ENCODE results near the gene TRIM10.
A peak's percentile ranks its signal among the peaks of the same experiment; 100 is the strongest.

Gene TRIM10, protein sequence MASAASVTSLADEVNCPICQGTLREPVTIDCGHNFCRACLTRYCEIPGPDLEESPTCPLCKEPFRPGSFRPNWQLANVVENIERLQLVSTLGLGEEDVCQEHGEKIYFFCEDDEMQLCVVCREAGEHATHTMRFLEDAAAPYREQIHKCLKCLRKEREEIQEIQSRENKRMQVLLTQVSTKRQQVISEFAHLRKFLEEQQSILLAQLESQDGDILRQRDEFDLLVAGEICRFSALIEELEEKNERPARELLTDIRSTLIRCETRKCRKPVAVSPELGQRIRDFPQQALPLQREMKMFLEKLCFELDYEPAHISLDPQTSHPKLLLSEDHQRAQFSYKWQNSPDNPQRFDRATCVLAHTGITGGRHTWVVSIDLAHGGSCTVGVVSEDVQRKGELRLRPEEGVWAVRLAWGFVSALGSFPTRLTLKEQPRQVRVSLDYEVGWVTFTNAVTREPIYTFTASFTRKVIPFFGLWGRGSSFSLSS

DNA sequence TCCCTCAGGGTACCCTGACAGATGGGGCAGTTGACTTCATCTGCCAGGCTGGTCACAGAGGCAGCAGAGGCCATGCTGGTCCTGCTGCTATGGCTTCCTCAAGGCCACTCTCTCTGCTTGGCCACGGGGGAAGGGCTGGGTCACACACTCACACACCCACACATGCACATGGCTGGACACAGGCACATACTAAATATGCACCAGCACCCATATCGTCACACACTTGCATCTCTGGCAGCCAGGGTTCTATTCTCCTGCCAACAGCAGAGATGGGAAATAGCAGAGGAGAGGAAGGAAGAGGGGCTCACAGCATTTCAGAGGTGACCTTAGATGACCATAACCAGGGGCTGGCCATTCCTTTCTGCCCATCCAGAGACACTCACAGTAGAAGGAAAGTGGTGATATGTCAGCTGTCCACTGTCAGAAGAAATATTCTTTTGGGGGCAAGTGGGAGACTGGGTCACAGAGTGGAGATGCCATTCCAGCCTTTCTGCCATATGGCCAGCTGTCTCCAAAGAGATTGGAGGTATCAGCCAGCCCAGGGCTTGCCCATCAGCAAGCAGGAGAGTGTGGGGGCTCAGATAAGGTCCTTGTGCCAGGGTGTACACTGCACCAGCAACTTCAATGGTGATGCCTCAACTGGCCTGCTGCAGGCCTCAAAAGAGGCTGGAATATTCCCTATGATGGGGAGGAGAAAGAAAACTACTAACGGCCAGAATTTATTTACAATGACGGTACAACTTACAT is at the start of gene TRIM10:
TSS of gene TRIM10 (minus strand) at position 427 of the 747 bp plus-strand sequence. CDS start at position 74, 353 bp downstream.
- DNase-seq: no peak
- intact Hi-C loops (cut with DNase I): no loop called here

DNA sequence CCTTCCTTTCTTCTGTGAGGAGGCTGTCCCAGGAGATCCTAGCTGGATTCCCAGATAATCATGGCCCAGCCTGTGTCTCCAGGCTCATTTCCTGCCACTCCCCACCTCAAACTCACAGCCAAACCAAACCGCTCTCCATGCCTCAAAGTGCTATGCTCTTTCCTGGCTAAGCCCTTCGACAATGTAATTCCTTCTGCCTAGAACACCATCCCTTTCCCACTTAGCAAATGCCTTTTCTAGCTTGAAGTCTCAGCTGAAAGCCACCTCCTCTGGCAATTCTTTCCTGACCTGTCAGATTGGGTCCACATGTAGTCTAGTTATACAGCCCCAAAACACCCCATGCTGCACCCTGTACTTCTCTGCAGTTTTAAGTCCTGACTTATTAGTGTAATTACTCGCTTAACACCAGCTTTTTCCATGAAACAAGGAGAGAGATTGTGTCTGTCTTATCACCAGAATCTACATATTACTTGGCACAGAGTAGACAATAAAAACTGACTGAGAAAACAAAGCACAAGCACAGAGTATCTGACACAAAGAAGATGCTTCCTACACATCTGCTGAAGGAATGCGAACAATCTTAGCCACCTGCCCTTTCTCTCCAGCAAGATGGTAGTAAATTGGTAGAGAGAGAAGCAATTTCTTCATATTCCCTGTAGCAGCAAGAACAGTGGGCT is 46.7 kb upstream of the TRIM10 start:
- intact Hi-C loops (cut with DNase I): no loop called here
- no peak for DNase-seq

DNA sequence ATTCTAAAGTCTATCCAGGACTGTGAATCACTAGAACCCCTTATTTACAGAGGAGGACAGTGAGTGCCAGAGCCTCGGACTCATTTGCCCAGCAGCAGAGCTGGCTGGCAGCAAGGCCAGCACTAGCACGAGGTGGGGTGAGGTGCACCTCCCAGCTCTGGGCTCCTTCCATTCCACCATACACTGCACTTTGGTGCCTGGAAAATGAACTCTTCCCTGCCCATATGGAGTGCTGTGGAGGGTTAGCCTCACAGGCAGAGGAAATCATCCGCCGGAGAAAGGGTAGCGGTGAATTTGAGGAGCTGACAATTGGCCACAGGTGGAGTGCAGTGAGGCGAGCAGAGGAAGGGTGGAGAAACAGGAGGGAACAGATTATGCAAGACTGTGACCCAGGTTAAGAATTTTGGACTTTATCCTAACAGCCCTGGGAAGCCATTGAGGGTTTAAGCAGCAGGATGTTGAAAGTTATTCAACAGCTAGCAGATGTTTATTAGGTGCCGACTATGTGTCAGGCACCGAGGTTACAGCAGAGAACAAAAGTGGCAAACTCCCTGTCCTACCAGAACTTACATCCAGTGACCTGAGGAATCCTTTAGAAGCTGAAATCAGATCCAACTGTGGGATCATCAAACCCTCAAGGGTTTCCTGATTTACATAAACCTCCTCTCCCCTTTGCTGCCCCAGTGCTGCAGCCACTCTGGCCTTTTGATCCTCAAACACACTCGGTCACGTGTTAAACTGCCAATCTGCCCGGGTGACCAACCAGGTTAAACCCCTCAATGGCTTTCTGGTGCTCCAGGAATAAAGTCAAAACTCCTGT is 46.0 kb upstream of the TRIM10 start:
- DNase-seq: no peak
- intact Hi-C loops (cut with DNase I): no loop called here

DNA sequence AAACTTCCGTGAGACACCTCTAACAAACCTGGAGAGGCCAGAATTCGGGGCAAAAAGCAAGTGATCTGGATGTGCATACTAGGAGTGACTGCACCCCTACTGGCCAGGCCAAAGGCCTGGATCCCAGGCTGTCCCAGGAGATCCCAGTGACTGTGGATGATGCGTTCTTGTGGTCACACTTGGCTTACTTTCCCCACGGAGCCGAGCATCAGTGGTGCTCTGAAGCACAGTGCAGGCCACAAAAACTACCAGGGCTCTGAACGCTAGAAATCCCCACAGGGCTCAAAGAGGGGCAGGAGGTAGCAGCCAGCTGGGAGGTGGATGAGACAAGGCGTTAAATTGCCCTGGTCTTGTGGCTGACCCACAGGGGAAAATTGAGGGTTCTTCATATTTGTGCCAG is 45.1 kb upstream of the TRIM10 start:
- intact Hi-C loops (cut with DNase I): no loop called here
- DNase-seq: no peak

DNA sequence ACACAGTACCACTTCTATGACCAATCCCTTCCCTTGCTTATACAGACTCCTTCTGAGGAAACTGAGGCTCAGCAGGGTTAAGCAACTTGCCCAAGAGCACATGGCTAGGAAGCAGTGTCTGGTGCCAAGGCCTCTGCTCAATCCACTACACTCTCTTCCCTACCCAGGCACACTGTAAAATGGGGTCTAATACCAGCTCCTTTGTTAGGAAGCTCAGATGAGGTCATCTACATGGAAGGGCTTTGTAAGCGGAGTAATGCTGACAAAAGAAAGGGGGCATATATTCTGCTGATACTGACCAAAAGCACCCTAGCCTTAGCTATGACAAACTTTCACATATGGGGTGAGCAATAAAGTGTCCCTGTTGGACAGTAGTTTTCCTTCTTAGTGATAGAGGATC is 43.1 kb upstream of the TRIM10 start:
- peak in 1 of 42 donors; percentile 21 for DNase-seq
- intact Hi-C loops (cut with DNase I): no loop called here

DNA sequence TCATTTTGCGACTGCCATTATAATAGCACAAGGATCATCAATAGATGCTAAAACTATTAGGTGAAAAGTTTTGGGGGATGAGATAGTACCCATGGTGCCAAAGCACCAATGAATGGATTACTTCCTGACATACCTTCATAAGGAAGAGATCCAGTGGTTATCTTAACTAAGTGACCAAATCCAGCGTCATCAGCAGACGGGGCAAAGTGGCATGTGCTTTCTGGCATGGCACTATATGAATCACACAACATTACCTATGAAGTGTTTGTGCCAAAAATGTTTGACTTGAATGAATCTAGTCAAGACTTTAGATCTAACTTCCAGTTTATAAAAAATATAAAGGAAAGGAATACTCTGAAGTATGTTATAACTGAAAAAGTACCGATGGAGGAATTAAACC is 41.4 kb upstream of the TRIM10 start:
- no peak for DNase-seq
- intact Hi-C loops (cut with DNase I): no loop called here

DNA sequence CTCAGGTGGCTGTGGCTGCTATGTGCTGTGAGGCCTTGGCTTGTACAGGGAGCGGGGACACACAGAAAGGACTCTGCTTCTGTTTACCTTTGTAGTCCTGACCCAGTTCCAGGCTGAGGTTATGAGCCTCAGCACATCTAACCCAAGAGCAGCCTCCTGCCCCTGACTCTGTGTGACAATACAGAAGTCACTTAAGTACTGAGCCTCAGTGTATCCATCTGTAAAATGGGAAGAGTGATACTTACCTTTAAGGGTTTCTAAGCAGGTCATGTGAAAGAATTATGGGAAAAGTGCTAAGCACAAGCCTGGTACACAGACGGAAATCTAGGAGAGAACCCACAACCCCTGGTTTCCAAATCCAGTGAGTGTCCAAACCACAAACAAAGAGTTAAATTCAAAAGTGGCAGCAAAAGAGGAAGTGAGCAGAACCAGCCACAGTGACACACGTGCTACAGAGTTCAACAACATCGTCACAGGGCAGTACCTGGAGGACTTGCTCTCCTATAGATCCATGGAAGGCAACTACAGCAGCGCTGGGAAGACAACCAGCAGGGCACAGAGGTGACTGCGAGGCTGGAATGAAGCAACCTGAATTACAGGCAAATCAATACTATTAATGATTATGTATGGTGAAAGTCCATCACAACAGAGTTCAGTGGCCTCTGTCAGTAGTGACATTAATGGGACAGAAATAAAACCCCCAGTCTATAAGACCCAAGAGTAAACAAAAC is 39.7 kb upstream of the TRIM10 start:
- DNase-seq: no peak

DNA sequence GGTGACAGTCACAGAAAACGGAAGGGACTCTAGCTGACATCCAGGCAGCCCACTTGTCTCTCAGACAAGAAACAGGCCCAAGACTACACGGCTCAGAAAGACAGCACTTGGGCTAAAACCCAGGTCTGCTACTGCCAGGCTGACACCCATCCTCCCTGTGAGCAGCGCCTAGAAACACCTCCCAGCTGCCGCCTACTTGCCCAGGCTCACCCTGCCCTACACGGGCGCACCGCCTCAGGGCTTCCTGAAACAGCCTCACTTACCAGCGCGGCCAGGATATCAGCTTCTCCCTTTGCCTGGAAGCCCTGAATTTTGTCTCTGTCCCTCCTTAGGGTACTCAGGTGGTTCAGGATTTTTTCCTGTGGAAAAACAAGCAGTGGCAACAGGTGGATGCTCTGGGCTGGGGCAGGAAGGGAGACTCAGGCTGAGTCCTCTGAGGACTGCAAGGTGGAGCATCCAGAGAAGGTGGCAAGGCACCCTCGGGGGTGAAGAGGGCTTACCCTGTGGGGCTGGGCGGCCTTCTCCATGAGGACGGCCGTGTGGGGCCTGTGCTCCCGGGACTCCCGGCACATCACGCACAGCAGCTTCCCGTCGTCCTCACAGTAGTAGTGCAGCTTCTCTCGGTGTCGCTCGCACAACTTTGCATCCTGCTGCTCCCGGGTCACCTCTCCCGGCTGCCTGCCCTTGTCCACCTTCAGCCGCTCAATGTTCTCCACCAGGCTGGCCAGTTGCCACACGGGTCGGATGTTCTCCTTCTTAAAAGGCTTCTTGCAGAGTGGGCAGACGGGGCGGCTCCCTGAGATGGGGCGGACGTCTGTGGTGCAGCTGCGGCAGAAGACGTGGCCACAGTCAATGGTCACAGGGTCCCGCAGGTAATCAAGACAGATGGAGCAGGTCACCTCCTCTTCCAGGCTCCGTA is 37.4 kb upstream of the TRIM10 start:
- peak in 39 of 42 donors; percentile 19 to 84 (median 57) for DNase-seq
- intact Hi-C loops (cut with DNase I): no loop called here

More for the DNA sequence above, 39.7 kb upstream of the TRIM10 start:
- intact Hi-C loops (cut with DNase I): no loop called here

DNA sequence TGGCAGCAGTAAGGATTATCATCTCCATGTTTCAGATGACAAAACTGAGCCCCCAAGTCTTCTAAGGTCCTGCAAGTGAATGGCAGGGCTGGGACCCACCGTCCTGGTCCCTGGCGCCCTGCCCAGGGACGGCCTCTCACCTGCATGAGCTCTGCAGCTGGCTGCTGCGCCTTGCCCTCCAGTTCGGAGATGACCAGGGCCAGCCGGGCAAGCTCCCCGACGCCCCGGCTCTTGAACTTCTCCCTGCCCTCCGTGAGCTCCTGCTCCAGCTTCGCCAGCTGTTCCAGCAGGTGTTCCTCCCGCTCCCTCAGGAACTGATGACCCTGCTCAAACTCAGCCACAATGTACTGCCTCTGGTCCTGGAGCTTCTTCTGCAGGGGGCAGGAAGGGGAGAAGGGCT is 35.4 kb upstream of the TRIM10 start:
- DNase-seq: peak in 1 of 42 donors; percentile 18
- intact Hi-C loops (cut with DNase I): no loop called here

DNA sequence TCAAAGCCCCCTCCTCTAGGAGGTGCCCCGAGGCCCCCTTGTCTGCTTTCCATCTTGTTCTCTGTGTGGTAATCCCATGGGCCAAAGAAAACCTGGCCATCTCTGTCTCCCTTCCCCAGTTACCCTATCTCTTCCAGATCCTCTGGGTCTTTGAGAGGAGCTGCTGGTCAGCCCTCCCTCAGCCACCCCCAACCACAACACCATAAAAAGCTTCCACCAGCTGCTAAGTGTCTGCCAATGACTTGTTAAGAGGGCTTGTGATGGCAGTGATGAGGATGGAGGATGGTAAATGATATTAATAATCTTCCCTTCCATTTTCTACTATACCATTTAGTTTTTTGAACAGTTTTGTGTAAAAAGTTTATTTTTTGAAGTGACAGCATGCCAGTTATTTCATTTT is 34.9 kb upstream of the TRIM10 start:
- intact Hi-C loops (cut with DNase I): no loop called here
- no peak for DNase-seq

DNA sequence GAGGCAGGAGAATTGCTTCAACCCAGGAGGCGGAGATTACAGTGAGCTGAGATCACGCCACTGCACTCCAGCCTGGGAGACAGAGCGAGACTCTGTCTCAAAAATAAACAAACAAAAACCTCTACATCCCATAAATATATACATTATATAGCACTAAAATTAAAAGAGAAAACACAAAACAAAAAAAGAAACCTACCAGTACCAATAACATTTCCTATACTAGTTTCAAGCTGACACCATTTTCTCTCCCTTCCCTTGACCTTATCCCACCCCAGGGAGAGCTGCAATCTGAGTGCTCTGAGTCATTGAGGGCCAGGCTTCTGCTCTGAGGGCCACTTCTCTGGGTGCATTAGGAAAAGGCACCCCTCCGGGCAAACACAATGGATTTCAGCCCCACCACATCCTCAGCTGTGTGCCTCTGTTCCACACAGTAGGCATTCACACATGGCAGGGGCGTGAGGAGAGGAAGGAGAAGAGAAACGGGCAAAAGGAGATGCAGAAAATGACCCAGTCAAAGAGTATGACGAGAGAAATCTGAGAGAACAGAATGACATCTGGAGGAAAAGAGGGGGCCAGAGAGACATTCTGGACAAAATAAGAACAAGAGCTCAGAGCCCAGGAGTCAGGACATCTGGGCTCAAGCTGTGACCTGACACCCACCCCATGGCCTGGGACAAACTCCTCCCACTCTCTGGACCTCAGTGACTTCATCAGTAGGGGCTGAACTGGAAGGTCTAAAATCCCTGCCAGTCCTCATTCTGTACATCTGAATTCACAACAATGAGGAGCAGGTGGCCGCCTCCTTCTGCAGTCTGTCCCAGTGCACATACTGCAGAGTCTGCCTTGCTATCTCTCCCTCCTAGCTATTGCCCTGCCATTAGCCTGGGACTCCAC is 34.0 kb upstream of the TRIM10 start:
- DNase-seq: no peak
- intact Hi-C loops (cut with DNase I): no loop called here

DNA sequence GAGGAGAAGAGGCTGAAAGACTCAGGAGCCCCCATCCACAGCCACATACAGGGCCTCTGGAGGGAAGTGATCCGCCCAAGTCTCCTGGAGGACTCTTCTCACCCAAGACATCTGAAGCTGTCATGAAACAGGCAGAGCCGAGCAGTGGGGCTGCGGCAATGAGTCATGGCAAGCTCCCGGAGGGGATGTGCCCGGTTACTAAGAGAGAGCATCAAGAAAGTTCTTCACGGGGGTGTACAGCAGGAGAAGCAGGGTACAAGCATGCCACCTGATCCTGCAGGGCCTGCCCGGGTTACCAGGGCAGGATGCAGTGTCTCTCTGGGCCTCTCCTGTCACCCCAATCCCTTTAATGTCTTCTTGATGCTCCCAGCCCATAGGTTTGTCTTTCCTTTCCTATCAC is 31.1 kb upstream of the TRIM10 start:
- intact Hi-C loops (cut with DNase I): no loop called here
- DNase-seq: peak; percentile 19 to 91 (median 68)

DNA sequence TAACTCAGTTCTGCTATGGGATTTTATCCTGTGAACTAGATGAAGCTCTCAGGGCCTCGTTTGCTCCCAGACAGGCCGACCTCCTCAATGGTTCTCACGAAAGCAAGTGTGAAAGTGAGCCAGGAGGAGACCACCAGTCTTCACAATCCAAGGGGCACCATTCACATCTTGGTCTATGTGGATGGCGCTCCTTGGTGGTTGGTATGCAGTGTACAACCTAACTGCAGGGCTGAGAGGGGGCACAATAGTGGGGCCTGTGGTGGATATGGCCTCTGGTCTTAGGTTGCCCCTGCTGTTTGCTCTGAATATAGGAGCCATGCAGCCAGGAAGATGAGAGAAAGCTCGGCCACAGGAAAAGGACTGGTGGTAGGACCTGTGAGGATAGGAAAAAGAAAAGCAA is 27.5 kb upstream of the TRIM10 start:
- intact Hi-C loops (cut with DNase I): no loop called here
- no peak for DNase-seq

DNA sequence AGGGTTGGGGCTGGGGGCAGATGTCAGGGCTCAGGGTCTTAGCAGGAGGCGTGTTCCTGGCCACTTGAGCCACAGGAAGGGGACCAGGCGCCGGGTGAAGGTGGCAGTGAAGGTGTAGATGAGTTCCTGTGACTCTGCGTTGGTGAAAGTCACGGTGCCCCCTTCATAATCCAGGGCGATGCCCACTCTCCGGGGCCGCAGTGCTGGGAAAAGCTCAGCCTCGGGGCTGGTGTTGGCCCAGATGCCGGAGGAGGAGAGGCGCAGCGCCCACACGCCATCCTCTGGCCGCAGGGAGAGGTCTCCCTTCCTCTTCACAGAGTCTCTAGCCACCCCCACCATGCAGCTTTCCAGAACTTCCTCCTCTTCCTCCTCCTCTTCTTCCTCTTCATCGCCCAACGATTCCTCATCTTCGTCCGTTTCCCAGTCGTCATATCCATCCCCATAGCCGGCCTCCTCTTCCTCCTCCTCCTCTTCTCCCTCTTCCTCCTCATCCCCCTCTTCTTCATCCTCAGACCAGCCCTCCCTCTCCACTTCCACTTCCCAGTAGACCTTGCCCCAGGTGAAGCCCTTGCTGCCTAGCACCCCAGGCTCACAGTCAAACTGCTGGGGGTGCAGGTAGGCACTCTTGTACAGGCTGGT is 25.0 kb upstream of the TRIM10 start:
- intact Hi-C loops (cut with DNase I): no loop called here
- no peak for DNase-seq

DNA sequence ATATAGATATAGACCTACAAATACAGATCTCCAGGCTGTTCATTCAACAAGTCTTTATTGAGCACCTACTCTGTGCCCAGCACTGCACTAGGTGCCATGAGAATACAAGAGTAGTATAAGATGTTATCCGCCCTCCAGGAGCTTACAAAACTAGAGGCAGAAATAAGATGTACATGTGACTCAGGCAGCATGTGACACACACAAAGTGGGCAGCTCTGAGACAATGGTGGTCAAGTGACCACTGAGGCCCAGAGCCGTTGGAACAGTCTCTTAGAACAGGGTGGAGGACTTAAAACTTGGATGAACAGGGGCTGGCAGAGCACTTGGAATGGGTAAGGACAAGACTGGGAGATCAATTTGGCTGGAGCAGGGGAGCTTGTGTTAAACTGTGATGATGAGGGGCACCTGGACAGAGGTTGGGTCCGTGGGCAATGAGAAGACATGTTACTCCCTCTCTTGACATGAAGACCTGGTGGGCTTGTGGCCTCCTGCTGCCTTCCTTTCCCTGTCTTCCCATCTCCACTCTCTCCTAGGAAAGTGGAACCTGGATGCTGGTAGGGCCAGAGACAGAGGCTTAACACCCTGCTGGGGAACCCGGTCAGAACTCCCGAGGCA is 23.5 kb upstream of the TRIM10 start:
- intact Hi-C loops (cut with DNase I): no loop called here
- DNase-seq: no peak

Measured in head of caudate nucleus (tissue), 42 donors.